Activated CD8-positive, alpha-beta memory T cell treated with anti-CD3 and anti-CD28 coated beads, Interleukin-2, amount 50 U/mL, for 24 hours (primary cell): ENCODE measurements around the gene RPS21.

Source experiments
- DNase-seq: peaks from one replicate; pipeline ENCODE4 v3.0.0-alpha.2; 2020; ENCODE audit errors: extremely low read depth

The RPS21 gene

DNA sequence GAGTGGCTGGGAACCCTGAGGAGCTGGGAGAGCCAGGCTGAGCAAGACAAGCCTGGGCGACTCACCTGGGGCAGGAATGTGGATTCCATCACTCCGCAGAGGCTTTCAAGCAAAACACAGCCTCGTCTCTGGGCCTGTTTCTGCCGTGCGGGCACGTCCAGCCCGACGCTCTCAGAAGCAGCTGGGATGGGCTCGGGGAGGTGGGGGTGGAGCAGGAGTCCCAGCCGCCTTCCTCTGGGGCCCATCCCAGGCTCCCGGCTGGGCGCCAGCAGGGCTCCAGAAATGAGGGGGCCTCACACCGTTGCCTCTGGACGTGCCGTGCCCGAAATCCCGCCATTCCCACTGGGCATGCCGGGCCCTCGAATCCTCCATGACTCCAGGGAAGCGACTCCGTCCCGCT is 8.7 kb upstream of the RPS21 start:
- DNase-seq = no peak

DNA sequence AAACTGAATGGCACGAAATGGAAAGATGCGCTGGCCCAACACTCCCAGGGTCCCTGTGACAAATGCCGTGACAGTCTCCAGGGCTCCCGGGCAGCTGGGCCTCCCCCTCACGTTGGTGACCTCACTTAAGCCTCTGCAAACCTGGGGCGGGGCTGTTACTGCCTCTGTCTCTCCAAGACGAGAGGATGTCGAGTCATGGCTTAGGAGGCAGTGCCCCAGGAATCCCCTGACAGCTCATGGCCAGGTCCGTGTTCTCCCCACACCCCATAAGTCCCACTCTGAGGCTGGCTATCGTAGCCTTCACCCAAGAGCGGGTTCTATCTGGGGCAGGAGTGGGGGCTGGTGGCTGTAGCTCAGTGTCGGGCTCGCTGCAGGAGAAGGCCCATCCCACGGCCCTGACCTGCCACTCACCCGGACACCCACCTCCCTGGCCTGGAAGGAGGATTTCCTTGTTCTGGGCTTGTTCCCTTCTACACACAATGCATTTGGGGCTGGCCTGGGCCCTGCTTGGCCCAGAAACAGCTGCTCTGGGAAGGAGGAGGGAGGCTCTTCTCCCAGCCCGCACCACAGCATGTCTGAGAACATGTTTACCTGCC is 5.6 kb upstream of the RPS21 start:
- DNase-seq = no peak

DNA sequence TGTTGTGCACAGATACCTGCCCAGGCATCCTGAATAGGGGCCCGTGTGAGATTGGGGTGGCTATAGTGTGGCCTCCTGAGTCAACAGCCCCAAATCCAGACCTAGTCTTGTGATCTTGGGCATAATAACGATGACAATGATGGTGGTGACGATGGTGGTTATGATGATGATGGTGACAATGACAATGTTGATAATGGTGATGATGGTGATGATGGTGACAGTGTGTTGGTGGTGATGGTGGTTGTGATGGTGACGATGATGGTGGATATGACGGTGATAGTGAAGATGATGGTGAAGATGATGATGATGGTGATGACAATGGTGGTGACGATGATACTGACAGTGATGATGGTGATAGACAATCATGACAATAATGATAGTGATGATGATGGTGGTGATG is 5.1 kb upstream of the RPS21 start:
- no peak for DNase-seq

DNA sequence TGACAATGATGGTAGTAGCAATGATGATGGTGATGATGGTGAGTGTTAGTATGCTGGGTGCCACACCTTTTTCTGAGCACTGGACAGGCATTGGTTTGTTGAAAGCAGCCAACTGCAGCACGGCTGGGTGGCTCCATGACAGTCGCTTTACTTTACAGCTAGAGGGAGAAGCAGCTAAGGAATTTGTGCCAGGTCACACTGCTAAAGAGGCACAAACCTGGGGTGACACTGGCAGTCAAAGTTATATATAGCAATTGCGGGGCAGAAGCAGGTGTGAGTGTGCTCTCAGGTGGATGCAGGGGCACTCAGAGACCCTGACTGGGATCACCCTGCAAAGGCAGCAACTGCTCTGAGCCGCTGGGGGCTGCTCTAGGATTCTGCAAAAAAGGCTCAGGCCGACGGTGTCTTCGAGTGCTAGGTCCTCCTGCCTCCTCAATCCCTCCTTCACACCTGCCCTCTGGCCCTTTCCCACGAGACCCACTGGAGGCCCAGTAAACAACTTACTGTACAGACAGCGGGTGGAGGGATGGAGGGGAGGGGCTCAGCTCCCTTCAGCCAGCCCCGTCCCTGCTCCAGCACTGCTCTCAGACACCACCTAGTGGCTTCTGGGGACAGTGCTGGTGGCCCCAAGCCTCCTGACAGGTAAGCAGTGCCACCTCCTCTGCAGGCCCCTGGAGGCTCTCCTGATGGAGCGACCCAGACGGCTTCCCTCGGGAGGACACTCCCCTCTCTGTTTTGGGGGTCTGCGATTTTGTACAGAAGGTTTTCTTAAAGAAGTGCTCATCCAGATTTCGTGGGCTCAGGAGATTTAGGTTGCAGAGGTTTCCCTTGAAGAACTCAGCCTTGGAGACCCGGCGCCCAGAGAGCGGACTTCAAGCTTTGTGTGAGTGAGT is 4.4 kb upstream of the RPS21 start:
- DNase-seq = peak; percentile 51

DNA sequence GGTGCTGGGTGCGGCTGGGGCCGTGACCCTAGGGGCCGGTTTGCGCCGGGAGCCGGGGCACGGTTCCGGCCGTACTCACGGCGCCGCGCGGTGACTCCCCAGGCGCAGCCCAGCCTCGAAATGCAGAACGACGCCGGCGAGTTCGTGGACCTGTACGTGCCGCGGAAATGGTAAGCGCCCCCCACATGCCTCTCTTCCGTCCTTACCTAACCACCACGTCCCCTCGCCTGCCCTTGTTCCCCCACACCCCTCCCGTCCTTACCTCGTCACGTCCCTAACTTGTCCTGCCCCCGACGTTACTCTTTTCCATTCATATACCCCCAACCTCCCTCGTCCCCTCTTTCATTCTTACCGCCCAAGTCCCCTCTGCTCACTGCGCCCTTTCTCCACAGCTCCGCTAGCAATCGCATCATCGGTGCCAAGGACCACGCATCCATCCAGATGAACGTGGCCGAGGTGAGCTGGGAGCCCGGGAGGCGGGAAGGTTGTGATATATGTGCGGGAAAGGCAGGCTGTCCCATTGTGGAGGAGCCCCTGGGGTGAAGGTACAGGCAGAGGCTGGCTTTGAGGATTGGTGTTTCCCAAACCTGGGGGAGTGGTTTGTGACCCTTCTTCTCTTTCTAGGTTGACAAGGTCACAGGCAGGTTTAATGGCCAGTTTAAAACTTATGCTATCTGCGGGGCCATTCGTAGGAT is 463 bp downstream of the RPS21 start:
- DNase-seq = no peak

DNA sequence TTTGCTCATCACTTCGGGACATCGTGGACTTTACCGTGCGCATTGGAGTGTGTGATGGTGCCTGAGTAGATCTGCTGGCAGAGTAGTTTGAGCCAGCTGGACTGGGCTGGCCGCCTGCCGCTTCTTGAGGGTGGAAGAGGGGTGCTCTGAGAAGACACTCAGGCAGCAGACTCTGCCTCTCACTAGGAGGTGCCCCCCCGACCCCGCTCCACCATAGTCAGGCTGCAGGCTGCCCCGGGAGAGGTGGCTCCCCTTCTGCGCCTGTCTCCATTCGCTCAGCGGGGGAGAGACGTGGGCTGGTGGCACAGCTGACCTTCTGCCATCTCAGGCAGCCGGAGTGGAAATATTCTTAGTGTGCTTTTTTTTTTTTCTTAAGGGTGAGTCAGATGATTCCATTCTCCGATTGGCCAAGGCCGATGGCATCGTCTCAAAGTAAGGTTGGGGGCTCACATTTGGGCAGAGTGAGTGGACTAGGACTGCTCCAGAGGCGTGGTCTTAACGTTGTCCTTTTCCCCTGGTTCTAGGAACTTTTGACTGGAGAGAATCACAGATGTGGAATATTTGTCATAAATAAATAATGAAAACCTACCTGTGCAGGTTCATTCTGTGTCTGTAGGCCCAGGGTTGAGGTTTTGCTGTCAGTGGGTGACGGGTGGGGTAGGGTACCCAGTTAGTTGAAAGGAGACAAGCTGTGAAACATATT is 1.2 kb downstream of the RPS21 start:
- no peak for DNase-seq

DNA sequence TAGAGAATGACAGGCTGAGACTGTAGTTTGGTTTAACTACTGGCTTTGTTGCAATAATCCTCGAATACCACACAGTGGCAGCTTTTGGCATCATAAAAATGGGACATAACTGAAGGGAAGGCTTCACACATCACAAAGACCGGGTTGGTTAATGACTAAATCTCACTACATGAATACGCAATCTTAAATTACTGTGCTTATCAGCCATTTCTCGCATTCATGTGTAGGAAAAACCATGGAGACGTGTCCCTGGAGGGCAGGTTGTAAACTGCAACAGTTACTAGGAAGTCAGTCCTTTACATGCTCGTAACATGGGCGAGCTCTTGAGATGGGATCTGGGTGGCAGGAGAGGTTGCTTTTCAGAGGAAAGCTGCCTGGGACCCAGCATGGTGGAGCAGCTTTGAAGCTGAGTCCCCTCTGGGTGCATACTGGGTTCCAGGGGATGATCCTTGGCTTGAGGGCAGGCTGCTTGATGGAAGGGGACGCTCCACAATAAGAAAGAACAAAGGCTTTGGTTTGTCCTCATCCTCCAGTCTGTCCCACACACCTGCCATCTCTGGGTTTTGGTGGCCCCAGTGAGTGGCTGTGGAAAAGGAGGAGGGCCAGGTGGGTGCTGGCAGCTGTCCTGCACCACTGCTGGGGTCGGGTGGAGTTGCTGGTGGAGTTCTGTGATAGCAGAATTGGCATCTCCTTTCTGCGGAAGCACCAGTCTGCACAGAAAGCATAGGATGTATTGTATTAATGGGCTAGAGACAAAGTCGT is 2.1 kb downstream of the RPS21 start:
- DNase-seq = no peak

DNA sequence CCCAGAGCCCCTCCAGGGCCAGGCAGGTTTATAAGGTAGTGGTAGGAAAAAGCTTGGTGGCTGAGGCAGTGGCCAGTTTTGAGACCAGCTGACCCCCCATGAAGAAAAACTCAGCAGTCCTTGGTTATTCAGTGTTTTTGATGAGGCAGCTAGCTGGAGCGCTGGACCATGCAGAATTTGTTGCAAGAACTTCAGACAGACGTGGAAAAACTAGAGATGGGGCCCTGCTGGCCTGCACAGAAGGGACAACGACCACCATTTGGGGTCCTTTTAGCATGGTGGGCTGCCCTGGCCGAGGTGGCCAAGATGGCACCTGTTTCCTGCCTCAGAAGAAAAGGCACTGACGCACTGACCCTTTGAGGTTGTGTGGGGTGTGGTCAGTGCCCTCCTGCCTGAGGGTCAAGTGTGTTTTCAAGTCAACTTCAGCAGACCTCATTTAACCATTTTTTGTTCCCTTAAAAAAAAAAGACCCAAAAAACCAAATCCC is 2.7 kb downstream of the RPS21 start:
- no peak for DNase-seq

DNA sequence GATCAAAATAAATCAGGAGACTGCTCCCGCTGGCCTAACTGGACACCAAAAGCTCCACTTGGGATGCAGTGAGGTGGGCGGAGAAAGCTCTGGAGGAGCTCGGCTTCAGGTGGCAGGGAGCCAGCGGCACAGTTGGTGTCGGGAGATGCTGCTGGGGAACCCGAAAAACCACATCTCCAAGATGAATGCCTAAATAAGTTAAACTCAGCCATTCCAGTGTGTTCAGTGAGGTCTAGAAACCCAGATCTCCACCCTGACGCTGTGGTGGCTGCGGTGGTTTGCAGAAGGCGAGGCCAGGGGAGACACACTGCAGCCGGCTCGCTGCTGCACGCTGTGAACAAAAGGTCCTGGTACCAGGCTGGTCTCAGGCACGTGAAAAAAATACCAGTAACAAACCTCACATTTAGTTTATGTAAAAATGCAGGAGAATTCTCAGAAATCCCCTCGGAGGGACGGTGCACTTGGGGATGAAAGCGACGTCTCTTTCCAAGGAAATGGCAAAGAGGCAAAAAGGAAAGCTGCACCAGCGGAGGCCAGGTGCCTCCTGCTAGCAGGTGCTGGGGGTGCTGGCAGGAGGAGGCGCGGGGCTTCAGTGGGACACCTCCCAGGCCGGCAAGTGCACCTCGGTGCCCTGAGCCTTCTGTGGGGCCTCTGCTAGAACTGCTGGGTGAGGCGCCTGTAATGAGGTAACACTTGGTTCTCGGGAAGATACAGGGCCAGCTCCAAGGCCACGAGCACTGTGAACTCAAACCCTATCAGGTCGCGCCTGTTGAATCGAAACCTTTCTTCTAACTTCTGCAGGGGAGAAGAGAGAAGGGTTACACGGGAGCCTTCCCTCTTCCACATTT is 3.6 kb downstream of the RPS21 start:
- DNase-seq = no peak

DNA sequence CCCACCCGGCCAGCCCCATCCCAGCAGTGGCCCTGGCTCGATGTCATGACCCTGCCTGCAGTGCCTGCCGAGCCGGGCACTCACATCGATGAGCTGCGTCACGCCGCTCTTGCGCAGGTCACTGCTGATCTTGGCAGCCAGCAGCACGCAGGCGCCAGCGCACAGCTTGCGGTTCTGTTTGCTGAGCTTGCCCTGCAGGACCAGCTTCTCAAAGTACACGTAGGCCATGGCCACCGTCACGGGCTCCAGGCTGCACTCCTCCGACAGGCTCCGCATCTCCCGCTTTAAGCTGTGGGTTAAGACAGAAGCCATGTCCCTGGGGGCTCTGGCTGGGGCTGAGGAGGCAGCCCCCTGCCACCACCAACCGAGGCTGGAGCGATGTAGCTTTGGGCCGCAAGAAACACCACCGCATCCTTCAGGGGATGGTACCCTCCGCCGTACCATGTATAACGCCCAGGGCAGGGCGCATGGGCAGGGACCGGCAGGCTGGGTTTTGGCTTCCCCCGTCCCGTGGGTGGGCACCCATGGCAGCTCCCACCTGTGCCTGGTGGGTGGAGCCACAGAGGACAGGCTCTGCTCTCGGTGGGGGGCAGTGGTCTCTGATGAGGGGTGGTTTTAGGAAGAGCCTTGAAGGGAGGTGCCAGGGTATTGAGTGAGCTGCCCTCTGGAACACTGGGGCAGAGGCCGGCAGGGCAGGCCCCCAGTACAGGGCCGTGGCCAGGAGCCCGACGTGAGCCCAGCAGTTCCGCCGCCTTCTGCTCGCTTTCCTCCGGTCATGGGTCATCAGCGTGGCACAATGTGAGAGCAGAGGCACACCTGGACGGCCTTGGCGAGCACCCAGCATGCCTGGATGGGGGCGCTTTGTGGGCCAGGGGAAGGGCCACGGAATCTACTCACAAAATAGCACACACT is 4.5 kb downstream of the RPS21 start:
- DNase-seq = no peak

DNA sequence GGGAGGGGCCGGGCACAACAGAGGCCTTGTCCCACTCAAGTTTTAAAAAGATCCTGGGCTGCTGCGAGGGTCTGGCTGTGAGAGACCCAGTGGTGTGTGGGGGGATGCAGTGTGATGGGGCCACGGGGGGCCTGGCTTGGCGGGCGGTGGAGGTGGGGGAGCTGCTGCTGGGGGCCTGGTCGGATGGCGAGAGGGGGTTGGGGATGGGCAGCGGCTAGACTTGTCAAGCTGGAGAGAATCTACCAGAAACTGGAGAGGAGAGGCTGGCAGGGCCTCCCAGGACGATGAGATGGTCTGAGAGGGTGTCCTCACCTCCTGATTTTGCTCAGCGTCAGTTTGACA is 5.1 kb downstream of the RPS21 start:
- no peak for DNase-seq

DNA sequence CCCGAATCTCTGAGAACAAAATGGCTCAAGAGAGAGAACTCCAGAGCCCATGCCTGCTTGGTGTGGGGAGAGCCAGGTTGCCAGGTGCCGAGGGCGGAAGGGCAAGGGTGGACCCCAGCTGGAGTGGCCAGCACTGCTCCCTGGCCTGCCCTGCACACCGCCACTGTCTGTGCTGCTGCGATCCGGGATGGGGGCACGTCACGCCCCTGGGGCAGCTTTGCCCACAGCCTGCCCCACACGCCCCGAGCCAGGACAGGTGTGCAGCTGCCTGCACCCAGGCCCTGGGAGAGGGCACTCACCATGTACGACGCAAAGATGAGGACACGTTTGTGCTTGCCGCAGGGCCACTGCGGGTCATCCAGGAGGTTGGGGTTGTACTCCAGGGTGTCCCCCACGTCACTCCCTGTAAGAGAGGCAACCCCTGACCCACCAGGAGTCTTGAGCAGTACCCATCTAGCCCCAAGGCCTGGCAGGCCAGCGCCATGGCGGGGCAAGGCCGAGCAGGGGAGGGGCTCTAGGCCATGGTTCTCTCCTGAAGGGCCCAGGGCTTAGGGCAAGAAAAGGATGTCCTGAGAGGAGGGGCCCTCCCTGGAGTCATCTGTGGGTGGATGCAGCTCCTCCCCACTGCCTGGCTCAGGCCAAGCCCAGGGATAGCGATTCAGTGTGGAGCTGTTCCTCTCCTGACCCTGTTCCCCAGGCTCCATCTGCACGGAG is 5.9 kb downstream of the RPS21 start:
- no peak for DNase-seq

DNA sequence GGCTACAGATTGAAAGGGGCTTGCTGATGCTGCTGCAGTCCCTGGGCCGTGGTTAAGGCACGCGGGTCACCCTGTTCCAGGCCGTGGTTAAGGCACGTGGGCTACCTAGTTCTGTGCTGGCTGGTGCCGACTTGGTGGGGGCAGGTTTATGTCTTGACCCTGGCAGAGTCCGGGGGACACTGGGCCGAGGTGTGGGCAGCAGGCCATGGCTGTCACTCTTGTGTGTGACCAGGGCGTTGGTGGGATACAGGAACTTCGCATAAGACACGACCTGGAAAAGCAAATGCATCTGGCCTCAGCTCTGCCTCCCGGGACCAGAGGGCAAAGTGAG is 6.4 kb downstream of the RPS21 start:
- no peak for DNase-seq

DNA sequence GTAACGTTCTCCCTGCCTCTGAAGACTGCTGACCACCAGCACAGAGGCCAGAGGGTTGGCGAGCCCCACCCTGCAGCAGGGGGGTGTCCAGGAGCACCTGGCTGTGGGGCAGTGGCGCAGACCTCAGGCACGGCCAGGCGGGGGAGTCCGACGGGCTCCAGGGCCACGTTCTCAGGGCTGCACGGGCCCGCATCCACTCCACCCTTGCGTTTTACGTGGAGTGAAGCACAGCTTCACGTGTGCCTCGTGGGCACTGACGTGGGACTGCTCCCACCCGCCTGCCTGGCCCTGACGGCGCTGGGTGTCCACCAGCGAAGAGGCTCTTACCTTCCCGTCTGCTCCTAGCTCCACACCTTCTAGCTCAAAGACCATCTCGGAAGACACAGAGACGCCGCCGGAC is 6.9 kb downstream of the RPS21 start:
- no peak for DNase-seq

DNA sequence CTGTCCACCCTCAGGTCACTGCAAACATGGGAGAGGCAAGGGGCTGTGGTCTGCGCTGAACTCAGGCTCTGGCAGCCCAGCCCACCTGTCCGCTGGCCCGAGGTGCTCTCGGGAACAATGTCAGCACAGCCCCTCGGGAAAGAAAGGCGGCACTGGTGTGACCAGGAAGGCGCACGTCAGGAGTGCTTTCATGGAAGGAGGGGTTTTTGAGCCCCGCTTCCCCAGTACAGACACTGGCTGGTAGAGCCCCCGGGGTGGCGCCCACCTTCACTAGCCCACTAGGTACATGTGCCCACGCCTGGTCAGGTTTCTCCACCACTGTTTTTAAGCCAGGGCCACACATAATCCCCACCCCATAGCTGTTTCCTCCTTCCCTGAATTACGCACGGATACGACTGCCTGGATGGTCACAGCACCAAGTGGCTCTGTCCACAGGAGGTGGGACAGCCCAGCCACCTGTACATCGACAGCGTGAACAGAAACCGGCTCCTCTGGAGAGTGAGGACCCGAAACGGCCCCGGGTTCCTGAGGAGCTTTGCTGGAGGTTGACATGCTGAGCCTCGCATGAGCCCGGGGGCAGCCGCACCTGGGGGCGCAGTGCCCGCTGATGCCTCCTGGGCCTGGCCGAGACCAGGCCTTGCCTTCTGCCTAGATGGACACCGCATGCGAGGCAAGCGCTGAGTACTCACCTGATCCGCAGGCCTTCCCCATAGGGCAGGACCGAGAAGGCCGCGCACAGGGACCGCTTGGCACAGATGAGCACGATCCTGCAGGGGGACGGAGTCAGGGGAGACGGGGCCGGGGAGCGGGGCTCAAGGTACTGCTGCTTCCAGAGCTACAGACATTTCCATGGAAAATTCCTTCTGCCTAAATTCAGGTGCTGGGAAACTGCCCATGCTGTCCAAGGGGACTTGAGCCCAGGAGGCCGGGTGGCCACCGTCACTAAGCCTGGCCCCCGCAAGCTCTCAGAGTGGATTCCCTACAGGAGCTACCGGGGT is 7.6 kb downstream of the RPS21 start:
- no peak for DNase-seq

DNA sequence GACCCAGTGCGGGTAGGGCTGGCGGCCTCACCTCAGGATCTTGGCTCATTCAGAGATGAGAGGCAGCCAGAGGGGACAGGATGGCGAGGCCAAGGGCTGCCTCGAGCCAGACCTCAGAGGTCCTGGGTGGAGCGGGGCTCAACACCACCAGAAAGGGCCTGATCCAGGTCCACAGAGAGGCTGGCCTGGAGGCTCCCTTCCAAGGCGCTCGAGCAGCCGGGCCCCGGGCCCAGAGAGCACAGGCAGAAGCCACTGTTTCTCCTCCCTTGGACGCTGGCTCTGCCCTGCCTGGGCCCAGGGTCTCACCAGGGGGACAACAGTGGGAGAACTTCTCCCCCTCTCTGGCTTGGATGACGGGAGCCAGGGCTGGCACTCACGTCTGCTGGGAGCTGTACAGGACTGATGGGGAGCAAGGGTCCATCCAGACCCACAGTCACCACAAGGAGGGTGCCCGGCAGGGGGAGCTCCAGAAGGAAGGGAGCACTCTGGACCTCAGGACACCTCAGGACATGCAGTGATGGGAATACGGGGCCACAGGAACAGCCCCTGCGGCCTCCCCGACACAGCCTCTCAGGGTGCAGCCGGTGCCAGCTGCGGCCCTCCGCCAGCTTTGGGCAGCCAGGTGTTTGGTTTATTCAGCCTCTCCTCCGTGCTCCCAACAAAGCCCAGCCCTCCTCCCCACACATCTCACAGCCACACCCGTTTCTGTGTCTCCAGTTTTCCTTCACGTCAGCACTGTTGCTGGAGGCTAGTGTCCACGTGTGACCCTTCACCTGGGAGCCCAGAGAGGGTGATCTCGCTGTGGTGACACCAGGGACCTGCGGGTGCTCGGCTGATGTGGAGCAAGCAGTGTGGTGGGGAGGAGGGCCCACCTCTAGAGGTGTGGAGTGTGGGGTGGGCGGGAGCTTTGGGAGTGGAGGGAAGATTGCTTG is 8.7 kb downstream of the RPS21 start:
- DNase-seq = no peak
